ENCODE results near the gene EGFR.

EGFR gene

DNA sequence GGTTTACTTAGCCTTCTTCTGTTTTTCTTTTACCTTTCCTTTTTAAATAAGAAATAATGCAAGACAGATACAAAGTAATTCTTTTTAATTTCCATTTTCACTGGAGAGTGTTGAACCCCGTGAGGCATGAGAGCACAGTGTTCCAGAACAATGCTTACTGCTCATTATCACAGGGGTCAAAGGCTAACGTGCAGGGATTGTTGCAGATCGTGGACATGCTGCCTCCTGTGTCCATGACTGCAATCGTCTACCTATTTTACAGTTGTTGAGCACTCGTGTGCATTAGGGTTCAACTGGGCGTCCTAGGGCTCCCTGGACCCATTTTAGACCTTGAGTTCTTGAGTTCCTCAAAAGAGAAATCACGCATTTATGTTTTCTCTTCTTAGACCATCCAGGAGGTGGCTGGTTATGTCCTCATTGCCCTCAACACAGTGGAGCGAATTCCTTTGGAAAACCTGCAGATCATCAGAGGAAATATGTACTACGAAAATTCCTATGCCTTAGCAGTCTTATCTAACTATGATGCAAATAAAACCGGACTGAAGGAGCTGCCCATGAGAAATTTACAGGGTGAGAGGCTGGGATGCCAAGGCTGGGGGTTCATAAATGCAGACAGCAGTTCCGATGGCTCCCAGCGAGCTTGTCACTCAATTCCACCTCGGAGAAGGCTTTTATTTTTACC lies 124.2 kb downstream of the EGFR start:
- TF ChIP-seq FOXP2 (optimal IDR thresholded peaks at IDR 0.05; ENCODE audit: borderline replicate concordance, extremely low read depth, extremely low read length, insufficient read depth) (no peak), SIN3A (IDR thresholded peaks at IDR 0.05; ENCODE audit: borderline replicate concordance, insufficient read depth, low read length) (no peak), POLR2AphosphoS5 (IDR thresholded peaks at IDR 0.05; ENCODE audit: low read depth, low read length) (no peak), TAF1 (IDR thresholded peaks at IDR 0.05; ENCODE audit: borderline replicate concordance, insufficient read depth, low read length) (no peak)
- TF ChIP-seq, protein P1, sequence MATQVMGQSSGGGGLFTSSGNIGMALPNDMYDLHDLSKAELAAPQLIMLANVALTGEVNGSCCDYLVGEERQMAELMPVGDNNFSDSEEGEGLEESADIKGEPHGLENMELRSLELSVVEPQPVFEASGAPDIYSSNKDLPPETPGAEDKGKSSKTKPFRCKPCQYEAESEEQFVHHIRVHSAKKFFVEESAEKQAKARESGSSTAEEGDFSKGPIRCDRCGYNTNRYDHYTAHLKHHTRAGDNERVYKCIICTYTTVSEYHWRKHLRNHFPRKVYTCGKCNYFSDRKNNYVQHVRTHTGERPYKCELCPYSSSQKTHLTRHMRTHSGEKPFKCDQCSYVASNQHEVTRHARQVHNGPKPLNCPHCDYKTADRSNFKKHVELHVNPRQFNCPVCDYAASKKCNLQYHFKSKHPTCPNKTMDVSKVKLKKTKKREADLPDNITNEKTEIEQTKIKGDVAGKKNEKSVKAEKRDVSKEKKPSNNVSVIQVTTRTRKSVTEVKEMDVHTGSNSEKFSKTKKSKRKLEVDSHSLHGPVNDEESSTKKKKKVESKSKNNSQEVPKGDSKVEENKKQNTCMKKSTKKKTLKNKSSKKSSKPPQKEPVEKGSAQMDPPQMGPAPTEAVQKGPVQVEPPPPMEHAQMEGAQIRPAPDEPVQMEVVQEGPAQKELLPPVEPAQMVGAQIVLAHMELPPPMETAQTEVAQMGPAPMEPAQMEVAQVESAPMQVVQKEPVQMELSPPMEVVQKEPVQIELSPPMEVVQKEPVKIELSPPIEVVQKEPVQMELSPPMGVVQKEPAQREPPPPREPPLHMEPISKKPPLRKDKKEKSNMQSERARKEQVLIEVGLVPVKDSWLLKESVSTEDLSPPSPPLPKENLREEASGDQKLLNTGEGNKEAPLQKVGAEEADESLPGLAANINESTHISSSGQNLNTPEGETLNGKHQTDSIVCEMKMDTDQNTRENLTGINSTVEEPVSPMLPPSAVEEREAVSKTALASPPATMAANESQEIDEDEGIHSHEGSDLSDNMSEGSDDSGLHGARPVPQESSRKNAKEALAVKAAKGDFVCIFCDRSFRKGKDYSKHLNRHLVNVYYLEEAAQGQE (IDR thresholded peaks at IDR 0.05; ENCODE audit: insufficient read depth in 1 of 2, low read depth in 2 of 2, low read length in 2 of 2): no peak

DNA sequence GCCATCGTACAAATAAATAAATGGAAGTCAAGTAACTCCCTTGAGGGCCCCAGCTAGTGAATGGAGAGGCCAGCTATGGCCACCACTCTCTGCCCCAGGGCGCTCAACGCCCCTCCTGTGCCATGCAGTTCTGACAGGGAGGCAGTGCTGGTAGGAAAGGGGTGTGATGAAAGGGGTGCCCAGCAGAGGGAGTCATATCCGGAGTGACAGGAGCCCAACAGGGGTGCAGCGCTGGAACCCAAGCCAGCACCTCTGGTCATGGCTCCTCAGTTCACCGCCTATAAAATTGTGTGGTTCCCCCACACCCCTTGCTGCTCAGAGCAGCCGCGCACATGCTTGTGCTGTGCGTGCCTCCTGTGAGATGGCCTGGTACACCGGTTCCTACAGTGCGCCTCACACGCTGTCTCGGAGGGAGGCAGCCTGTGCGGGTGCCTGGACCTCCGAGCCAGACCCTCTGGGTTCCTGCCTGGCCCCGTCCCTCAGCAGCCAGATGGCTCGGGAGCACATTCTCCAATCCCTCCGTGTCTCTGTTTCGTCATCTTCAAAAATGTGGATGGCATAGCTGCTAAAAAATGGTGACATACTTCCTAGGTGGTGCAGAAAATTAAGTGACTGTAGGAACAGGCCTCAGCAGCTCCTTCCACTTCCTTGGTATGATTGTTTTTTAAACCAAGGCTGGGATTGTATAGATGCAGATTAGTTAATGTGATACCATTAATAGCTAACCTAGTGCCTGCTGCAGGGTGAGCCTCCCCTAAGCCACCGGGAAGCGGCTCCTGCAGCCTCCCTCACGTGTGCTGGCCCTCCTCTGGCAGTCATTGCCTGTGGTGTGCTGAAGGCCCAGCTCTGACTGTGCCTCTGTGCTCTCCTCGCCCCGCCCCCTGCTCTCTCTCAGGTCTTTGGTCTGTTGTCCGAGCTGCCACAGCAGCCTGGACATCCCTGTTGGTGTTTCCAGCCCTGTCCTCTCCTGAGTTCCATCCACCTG lies 125.8 kb downstream of the EGFR start:
- TF ChIP-seq TAF1 (IDR thresholded peaks at IDR 0.05; ENCODE audit: borderline replicate concordance, insufficient read depth, low read length) (no peak), SIN3A (IDR thresholded peaks at IDR 0.05; ENCODE audit: borderline replicate concordance, insufficient read depth, low read length) (no peak), POLR2AphosphoS5 (IDR thresholded peaks at IDR 0.05; ENCODE audit: low read depth, low read length) (no peak), FOXP2 (optimal IDR thresholded peaks at IDR 0.05; ENCODE audit: borderline replicate concordance, extremely low read depth, extremely low read length, insufficient read depth) (no peak)
- TF ChIP-seq, protein P1 (IDR thresholded peaks at IDR 0.05; ENCODE audit: insufficient read depth in 1 of 2, low read depth in 2 of 2, low read length in 2 of 2): no peak

DNA sequence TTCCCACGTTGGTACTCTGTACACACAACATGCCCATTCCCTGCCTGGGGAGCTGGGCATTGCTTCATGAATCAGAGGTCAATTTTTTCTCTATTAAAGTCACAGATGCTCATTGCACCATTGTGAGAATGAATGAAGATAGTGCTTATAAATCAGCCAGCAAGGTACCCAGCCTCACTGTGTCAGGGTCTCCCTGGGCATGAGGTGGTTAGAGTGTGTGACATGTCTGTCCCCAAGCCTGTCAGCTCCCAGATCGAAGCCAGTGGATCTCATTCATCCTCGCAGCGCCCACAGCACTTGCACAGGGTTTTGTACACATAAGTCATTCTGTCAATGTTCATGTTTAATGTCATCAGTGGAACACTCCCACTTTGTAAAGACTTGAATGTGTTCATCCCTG lies 126.8 kb downstream of the EGFR start:
- TF ChIP-seq FOXP2 (optimal IDR thresholded peaks at IDR 0.05; ENCODE audit: borderline replicate concordance, extremely low read depth, extremely low read length, insufficient read depth) (no peak), TAF1 (IDR thresholded peaks at IDR 0.05; ENCODE audit: borderline replicate concordance, insufficient read depth, low read length) (no peak), SIN3A (IDR thresholded peaks at IDR 0.05; ENCODE audit: borderline replicate concordance, insufficient read depth, low read length) (no peak), POLR2AphosphoS5 (IDR thresholded peaks at IDR 0.05; ENCODE audit: low read depth, low read length) (no peak)
- TF ChIP-seq, protein P1 (IDR thresholded peaks at IDR 0.05; ENCODE audit: insufficient read depth in 1 of 2, low read depth in 2 of 2, low read length in 2 of 2): no peak

GRCh38 chr7:55147101-55147500 lies 128.3 kb downstream of the EGFR start:
- TF ChIP-seq, protein P1 (IDR thresholded peaks at IDR 0.05; ENCODE audit: insufficient read depth in 1 of 2, low read depth in 2 of 2, low read length in 2 of 2): no peak
- TF ChIP-seq FOXP2 (optimal IDR thresholded peaks at IDR 0.05; ENCODE audit: borderline replicate concordance, extremely low read depth, extremely low read length, insufficient read depth) (no peak), POLR2AphosphoS5 (IDR thresholded peaks at IDR 0.05; ENCODE audit: low read depth, low read length) (no peak), SIN3A (IDR thresholded peaks at IDR 0.05; ENCODE audit: borderline replicate concordance, insufficient read depth, low read length) (no peak), TAF1 (IDR thresholded peaks at IDR 0.05; ENCODE audit: borderline replicate concordance, insufficient read depth, low read length) (no peak)

Data from PFSK-1 (cell line).